ENCODE results near the gene FKBP2.

FKBP2 gene

DNA sequence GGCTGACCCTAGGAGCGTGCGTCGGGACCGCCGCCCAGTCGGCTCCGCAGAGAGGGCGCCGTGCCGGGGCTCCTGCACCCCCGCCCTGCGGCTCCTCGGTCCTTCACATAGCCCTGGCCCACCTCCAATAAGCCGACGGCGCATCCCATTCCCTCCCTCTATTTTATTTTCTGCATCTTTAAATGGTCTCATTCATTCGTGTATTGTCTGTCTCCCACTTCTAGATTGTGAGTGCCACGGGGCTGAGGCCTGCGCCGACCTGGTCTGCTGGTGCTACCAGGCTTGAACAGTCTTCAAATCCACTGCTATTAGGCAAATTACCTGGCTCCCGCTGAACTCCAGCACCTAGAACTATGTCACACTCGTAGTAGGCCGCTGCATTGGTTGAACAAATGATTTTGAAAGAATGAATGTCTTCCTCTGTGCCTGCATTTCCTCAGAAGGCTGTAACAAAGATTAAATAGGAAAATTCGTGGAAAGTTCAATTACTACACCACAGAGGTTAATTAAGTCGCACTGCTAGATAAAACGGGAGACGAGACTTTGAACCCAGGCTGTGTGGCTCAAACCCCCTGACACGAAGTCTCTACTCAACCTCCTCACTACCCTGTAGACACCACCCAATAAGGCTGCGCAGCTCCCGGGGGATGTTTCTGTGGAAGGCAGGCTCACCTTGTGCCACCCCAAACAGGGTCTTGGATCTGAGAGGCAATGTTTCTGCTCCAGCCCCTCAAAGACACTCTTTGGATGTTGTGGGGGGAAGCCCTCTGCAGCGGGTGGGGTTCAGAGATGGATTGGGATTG, 7.0 kb downstream of the FKBP2 start:
- DNase-seq = peak; percentile 85

DNA sequence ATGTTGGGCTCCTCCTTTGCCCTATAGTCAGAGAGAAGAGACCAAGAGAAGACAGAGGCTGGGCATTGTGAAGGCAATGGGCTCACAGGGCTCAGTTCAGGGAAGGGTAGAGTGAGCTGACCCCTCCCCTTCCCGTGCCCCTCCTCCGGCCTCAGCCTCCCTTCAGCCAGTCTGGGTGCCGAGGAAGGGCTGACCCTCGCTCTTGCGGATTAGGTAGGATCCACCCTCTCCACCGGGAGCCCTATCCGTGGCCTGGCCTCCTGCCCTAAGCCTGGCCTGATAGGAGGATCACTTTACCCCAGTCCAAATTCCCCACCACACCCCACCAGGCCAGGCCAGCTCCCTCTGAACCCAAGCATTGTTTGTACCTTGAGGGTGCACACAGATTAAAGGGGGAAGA, 7.7 kb downstream of the FKBP2 start:
- no peak for DNase-seq

DNA sequence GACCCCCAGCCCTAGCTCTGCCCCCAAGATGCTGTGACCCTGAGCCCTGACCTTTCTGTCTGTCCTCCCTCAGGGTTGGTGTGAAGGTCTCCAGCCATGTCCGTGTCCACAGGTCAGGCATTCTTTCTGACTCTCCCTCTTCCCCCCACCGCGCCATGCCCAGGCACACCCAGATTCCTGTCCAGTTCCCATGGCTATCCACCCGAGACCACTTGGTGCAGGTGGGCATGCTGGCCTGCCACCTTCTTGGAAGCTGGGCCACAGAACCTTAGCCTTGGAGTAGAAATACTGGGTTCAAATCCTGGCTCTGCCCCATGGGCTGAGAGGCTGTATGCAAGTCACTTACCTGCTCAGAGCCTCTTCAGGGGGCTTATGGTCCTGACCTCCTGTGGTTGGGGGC, 8.1 kb downstream of the FKBP2 start:
- no peak for DNase-seq

DNA sequence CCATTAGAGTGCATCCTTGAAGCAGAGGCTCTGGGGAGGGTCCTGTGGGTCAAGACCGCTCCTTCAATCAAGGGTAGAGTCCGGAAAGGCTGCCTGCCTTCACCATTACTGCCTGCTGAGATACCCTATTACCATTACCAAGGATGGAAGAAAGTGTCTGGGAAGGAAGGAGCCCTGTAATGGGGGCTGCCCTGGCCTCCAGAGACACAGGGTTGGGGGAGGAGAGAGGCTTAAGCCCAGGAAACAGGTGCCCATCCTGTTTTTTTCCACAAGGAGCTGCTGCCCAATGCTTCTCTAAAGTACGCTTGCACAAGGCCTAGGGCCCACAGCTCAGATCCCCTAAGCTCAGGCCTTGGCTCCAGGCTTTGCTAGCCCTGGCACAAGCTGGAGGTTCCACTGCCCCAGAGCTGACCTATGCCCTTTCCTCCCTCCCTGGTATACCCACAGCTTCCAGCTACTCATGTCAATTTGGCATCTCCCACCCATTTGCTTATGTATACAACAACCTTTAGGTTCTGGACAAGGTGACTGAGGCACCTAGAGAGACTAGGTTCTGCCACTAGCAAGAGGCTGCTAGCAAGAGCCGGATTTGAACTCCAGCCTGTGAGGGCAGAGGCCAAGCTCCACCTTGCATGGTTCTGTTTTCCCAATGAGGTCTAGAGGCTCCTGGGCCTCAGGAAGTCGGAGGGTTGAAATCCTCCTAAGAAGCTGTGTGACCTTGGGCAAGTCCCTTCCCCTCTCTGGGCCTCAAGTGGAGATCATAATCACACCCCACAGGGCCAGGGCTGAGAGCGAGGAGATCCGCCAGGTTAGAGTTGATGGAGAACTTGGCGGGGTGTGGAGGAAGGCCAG, 8.9 kb downstream of the FKBP2 start:
- no peak for DNase-seq

DNA sequence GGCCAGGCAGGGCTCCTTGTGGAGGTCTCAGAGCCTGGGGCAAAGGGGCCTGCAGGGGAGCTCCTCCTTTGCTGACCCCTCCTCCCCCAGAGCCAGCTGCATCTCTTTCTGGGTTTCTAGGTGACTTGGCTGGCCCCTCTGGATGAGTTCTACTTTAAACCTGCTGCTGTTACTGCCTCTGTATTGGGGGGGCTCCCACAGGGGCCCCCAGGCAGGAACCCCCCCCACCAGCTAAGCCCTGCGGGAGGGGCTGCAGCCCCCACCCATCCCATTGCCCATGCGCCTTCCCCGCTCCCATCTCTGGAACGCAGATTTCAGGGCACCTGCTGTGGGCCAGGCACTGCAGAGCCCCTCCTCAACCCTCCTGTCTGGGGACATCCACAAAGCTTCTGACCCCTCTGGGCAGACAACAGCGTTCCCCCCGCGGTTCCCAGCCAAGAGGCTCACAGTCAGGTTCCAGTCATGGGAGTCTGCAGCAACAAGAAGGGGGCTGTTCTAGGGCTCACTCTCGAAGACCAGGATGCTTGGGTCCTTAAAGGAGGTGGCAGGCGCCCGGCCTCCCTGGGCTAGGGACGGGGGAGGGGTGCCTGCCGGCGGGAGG, 9.6 kb downstream of the FKBP2 start:
- DNase-seq = no peak

DNA sequence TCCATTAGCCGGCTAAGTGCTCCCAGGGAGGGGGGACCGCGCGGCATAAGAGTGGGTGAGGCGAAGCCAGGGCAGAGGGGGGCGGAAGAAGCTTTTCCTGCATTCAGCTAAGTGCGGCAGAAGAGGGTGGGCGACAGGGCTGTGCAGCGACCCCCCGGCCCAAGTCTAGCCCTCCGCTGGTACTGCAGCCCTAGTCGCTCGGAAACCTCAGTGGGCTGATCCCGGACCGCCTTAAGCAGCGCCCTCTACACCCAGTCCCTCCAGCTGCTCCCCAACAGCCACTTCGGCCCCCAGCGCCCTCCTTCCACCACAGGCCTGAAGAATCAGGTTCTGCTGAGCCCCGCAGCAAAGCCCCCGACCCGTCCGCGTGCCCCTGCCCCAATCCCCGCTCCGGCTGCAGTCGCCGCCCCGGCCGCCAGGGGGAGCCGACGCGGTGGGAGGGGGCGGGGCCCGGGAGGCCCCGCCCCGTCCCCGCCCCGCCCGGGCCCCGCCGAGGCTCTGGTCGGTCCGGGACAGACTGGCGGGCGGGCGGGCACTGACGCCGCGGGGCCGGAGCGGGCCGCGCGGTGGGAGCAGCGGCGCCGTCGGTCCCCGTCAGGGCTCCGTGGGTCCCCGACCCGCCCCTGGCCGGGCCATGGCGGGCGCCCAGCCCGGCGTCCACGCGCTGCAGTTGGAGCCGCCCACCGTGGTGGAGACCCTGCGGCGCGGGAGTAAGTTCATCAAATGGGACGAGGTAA, 10.3 kb downstream of the FKBP2 start, which contains the start of gene PLCB3:
PLCB3 (plus strand) TSS at position 515 of the 737 bp plus-strand sequence; CDS start at position 635, 120 bp downstream.
- peak; percentile 67 for DNase-seq

DNA sequence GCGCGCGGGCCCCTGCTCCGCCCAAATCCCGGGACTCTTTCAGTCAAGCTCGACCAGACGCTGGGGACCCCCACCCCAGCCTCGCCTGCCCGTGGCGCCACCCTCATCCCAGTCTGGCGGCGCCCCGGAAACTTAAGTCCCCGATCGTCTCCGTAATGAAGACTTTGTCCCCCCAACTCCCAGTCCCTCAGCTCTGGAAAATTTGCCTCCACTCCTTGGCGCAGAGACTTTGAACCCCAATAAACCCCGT, 10.8 kb downstream of the FKBP2 start:
- peak; percentile 65 for DNase-seq

DNA sequence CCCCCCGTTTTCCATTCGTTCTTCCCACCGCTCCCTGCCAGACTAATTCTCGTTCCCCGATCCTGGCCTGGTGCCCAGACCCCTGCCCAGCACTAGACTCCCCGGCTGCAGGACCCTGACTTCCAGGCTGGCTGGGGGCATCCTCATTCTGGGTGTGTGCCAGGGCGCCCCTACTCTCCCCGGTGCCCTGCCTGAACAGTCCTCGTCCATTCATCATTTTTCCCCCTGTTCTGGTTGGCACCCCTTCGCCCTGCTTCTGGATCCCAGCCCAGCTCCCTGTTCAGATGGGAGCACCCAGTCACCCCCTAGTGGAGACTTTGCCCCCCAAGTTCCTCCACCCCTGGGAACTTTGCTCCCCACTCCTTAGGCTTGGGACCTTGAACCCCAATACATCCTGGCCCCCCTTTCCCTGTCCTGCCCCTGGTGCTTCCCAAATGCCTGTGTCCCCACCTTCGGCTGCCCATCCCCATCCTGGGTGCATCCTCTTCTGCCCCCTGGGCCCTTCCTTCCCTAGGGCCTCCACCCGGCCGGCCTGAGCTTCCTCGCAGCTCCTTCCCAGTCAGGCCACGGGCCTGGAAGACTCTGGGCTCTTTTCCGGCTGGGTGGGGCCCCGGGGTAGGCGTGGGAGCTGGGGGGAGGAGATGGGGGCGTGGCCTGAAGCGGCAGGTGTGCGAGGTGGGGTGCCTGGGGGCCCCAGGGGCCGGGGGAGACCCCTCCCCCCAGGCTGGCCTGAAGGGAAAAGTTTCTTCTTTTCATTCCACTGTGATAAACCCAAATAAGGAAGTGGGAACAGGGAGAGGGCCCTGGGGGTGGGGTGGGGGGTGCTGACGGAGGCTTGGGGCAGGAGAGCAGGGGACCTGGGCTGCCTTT, 11.3 kb downstream of the FKBP2 start:
- DNase-seq = peak; percentile 43

DNA sequence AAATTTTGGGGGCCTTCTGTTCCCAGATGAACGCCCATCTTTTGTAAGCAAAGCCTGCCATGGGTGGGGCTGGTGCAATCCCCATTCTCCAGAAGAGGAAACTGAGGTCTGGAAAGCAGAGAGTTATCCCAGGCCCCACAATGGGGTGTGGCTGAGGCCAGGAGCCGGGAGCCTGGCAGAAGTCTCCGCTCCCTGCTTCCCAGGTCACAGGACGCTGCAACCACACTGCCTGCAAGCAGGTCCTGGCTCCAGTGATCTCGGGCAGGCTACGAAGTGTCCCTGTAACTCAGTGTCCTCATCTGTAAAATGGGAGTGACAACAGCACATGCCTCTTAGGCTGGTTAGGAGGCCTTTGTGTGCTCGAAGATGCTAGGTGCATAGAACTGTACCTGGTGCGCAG, 12.1 kb downstream of the FKBP2 start:
- DNase-seq = no peak

DNA sequence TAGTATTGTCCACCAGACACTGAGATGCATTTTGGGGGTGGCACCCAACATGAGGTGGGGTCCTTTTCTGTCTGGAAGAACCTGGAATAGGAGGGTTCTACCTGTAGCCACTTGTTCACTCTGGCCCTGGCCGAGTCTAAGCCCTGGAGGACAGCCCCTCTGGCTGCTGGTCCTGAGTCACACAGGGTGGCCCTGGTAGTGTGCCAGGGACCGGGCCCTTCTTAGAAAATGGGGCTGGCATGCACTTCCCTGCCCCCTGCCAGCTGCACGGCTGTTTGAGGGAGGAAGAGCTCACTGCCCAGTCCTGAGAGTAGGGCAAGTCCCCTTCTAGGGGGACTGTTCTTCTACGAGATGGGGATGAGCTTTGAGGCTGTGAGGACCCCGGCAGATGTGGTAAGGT, 12.6 kb downstream of the FKBP2 start:
- DNase-seq = no peak

DNA sequence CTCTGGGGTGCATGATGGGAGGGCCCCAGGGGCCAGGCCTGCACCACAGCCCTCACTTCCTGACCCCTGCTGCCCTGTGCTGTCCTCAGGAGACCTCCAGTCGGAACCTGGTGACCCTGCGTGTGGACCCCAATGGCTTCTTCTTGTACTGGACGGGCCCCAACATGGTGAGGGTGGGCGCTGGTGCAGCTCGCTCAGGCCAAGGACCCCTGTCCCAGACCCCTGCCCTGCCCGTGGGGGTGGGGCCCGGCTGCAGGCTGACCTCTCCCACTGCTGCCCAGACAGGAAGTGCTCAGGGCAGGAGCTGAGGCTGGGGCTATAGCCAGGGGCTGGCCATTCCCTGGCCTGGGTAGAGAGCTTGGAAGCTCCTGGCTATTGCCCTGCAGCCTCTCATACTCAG, 13.4 kb downstream of the FKBP2 start:
- DNase-seq = no peak

DNA sequence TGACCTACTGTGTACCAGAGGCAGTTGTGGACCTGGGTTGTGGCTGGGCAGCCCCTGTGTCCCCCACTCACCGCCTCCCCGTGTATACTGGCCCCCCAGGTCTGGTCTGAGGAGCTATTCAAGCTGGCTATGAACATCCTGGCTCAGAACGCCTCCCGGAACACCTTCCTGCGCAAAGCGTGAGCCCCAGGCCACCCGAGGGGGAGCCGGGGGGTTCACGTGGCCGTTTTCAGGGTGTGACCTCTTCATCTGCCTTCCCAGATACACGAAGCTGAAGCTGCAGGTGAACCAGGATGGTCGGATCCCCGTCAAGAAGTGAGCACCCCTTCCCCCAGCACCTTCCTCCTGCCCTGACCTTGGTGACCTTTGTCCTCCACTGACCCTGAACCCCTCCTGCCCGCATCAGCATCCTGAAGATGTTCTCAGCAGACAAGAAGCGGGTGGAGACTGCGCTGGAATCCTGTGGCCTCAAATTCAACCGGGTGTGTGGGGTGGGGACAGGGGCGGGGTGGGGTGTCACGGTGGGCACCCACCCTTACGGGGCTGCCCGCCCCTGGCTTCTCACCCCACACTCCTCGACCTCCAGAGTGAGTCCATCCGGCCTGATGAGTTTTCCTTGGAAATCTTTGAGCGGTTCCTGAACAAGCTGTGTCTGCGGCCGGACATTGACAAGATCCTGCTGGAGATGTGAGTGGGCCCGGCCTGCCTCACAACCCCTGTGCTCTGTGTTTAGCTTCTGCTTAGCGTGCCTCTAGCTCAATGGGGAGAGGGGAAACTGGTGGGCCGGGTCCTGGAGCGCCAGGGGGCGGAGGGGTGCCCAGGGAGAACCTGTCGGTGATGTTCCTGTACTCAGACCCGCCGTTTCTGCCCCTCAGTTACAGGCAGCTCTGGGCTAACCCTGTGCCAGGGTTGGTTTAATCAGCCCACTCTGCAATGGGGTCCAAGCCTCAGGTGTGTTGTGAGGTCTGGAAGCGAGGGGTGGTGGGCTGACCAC, 14.5 kb downstream of the FKBP2 start:
- no peak for DNase-seq

DNA sequence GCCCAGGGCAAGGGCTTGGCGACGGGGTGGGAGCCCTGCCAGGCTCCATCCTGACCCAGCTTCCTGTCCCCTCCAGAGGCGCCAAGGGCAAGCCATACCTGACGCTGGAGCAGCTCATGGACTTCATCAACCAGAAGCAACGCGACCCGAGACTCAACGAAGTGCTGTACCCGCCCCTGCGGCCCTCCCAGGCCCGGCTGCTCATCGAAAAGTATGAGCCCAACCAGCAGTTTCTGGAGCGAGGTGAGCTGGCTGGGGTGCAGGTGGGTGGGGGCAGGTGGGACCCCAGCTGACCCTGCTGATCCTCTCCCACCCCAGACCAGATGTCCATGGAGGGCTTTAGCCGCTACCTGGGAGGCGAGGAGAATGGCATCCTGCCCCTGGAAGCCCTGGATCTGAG, 15.4 kb downstream of the FKBP2 start:
- DNase-seq = no peak

DNA sequence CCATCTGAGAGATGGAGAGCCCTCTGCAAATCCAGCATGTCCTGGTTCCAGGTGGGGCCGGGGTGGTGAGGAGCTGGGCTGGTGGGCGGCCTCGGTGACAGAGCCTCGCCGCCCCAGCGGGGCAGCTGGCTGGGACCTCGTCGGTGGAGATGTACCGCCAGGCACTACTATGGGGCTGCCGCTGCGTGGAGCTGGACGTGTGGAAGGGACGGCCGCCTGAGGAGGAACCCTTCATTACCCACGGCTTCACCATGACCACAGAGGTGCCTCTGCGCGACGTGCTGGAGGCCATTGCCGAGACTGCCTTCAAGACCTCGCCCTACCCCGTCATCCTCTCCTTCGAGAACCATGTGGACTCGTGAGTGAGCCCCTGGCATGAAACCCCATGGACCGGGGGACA, 17.5 kb downstream of the FKBP2 start:
- no peak for DNase-seq

DNA sequence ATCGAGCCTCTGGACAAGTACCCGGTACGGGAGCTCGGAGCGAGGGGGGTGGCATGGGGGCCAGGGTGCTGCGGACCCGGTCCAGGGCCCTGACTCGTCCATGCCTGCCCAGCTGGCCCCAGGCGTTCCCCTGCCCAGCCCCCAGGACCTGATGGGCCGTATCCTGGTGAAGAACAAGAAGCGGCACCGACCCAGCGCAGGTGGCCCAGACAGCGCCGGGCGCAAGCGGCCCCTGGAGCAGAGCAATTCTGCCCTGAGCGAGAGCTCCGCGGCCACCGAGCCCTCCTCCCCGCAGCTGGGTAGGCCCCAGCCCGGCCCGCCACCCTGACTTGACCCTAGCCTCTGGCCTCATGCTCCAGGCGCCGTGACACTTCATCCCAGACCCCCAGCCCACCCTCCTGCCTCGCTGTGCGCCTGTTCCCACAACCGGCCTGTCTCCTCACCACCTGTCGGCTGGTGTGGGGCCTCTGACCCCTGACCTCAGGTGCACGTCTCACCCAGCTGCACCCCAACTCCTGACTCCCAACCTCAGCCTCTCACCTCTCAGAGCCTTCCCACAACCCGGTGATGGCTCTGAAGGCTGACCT, 18.1 kb downstream of the FKBP2 start:
- no peak for DNase-seq

DNA sequence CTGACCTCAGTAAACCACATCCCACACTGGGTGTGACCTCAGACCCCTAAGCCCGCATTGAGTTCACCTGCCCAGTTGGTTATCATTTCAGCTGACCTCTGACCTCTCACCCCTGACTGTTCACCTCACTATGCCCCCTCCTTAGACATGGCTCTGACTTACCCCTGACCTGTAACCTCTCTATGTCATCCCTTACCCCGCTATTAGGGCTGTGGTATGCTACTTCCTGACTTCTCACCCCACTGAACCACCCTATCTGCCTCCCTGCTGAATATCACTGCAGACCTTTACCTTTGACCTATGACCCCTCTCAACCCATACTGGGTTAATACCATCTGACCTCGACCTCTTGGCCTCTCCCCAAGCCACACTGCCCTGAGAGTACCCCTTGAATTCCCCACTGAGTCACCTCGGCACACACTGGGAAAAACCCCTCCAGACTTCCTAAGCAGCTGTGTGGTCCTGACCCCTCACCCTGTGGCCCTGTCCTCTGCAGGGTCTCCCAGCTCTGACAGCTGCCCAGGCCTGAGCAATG, 18.7 kb downstream of the FKBP2 start:
- no peak for DNase-seq

DNA sequence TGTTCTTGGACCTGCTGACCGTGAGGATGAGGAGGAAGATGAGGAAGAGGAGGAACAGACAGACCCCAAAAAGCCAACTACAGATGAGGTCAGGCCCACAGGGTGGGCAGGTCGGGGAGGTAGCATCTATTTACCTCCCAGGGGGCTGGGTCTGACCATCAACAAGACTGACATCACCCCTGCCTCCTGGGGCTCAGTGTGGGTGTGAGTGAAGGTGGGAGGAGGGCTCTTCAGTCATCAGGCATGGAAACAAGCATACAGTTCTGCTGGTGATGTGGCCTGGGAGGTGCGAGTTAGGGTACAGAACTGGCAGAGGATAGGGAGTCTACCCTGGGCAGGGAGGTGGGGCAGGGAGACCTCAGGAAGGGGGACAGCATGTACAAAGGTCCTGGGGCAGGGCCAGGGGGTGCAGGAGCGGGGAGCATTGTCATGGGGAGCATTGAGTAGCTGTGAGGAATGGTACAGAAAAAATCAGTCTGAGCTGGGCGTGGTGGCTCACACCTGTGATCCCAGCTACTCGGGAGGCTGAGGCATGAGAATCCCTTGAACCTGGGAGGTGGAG, 19.3 kb downstream of the FKBP2 start:
- no peak for DNase-seq

DNA sequence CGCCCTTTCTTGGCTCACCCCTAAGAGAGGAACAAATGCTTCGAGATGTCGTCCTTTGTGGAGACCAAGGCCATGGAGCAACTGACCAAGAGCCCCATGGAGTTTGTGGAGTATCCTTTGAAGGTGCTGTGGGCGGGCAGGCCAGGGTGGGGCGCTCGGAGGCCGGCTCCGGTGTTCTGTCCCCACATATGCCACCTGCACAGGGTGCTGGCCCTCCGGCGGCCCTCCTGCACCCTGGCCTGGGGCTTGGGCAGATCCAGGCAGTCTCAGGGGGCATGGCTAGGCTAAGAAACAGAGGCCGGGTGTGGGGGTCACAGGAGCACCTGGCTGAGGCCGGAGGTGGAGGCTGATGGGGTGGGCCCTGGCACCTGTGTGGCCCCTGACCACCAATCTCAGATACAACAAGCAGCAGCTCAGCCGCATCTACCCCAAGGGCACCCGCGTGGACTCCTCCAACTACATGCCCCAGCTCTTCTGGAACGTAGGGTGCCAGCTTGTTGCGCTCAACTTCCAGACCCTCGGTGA, 20.7 kb downstream of the FKBP2 start:
- no peak for DNase-seq

Measured in right kidney (tissue), 1 donor.